ENCODE measurements around the gene HOXA9.

HOXA9 gene

DNA sequence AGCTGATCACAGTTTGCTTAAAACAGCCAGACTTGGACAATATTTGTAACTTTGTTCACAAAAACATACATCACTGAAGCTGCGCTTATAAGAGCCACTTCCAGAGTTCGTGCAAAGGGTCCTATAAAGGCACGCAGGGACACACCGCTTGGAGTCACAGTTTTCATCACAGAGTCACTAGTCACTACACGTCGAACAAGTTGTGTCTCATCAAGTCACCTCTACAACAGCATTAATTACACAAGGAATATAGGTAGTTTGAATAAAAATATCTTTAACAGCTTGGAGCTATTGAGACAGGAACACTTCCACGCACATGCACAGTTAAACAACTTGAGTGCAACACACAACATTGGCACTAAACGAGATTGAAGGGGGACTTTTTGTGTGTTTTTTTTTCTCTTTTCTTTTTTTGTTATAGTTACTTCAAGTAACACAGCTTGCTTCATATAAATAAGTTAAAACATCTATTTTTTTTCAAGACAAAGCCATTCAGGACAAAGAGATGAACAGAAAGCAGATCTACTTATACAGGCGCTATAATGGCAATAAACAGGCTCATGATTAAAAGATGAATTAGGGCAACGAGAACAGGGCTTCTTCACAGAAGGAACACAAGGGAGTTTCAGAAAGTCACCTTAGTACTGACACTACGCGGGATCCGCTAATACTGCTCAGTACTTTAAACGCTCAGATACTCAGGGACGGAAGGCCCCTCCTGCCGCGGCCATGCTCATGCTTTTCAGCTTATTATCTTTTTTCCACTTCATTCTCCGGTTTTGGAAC, 24.0 kb downstream of the HOXA9 start:
- no peak for DNase-seq

GRCh38 chr7:27140126-27140857, 25.0 kb downstream of the HOXA9 start:
- no peak for DNase-seq

DNA sequence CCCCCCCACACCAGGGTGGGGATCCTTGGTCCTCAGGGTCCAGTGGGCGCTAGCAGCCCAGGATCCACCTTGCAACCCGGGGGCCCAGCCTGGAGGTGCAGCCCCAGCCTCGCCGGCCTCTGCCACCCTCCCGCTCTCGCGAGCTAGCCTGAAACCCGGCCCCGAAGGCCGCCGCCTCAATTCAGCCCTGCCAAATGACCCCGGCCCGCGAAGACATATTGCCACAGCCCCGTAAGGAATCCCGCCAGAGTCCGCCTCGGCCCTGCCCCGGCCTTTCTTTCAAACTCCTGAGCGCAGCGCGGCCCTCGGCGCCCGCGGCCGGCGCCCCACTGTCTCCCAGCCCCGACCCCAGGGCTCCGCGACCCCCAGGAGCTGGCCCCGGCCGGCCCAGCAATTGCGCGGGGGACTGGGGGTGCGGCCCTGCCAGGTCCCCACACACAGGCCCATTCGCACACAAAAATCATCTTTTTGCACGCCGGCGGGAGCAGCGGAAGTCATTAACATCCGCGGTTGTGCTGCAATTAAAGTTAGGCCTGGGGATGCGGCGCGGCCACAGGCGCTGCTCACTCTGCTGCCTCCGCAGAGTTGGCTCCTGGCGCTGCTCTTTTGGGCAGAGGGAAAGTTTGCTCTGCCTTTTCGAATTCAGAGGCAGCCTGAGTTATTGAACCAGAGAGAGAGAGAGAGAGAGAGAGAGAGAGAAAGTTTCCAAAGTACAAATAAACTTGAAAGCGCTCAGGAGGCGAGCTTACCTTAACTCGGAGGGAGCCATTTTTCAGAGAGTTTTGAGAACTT, 25.8 kb downstream of the HOXA9 start:
- DNase-seq: no peak

DNA sequence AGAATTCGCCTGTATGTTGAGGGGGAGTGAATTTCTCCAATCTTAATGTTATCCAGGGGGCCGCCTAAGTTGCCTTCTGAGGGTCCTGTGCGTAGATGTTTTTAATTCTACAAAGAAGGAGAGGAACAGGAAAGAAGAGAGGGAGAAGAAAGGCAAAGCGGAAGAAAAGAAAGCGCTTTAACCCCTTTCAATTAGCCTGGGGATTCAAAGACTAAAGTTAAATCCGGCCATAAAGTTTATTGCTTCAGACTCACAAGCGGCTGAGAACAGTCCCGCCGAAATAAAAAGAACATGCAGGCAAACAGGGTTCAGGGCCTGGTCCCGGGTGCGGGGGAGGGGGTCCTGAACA, 26.4 kb downstream of the HOXA9 start:
- no peak for DNase-seq

DNA sequence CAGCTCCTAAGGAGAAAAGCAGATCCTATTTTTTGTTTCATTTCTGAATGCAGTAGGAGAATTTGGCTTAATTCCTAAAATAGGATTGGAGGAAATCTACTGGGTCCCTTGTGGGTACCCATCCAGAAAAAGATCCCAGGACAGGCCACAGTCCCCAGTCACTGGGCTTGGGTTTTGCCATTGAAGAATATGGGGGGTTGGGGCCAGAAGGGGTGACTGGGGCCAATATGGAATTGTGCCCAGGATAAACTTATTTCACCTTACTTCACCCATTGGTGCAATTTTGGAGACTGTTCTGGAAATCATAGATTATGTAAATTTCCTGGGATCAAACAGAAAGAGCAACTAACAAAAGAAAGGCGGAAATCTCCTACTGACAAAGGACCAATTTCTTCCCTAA, 26.9 kb downstream of the HOXA9 start:
- DNase-seq: no peak

GRCh38 chr7:27137640-27138315, 27.6 kb downstream of the HOXA9 start:
- no peak for DNase-seq

GRCh38 chr7:27134392-27134791, 30.9 kb downstream of the HOXA9 start:
- peak; percentile 54 for DNase-seq

- no peak for DNase-seq
These were observed 31.7 kb downstream of the HOXA9 start for GRCh38 chr7:27133409-27134231.

- DNase-seq: no peak
These were observed 32.4 kb downstream of the HOXA9 start for GRCh38 chr7:27132978-27133377.

DNA sequence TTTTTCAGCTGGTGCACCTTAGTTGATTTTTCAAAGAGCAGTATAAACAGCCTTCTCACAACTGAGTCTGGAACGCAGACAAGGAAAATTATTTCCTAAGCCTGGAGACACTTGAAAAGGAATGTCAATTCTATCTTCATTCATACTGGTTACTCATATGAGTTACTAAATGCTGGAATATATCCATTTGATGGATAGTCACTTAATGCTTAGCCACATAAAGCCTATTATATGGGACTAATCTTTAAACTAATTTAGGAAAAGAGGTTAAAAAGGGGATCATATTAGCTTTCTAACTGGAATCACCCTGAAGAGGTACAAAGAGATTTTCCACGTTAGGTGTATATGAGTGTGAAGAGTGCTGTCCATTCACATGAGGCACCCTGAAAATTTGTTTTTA, 33.1 kb downstream of the HOXA9 start:
- no peak for DNase-seq

GRCh38 chr7:27131390-27131819, 33.9 kb downstream of the HOXA9 start:
- DNase-seq: no peak

- peak; percentile 95 for DNase-seq
These were observed 34.6 kb downstream of the HOXA9 start, which contains the start of gene HOXA4 for GRCh38 chr7:27130540-27131389. TSS of gene HOXA4 (minus strand) at chr7:27130757. CDS start at chr7:27130733, 24 bp downstream.

- peak; percentile 57 for DNase-seq
These were observed 35.4 kb downstream of the HOXA9 start for GRCh38 chr7:27129729-27130539.

DNA sequence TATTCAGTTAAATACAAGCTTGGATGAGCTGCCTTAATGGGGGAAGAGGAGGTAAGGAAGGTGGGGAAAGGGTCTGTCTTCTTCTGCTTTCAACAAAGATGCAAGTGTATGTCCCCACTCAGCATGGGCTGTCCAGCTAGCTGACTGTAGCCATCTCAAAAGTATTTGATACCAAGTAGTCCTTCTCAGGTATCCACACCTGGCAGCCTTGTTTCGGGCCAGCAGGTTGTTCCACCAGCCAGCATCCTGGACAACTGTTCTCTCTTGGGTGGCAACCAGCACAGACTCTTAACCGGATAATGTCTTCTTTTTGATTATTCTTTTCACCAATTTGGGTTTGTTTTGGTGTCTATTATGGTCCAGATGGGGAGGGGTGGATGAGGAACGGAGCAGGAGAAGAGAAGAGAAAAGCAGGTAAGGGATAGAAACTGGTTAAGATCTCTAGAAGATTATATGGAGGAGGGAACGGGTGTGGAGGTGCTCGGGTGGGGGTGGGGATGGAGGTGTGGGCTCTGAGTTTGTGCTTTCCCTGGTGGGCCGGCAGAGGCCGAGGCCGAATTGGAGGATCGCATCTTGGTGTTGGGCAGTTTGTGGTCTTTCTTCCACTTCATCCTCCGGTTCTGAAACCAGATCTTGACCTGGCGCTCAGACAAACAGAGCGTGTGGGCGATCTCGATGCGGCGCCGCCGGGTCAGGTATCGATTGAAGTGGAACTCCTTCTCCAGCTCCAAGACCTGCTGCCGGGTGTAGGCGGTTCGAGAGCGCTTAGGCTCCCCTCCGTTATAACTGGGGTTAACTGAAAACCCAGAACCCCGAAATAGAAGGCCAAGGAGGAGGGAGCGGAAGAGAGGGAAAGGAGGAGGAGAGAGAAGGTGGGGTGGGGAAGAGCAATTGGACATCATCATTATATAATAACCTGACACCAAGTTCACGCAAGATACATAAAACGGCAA, 36.3 kb downstream of the HOXA9 start:
- DNase-seq: no peak

DNA sequence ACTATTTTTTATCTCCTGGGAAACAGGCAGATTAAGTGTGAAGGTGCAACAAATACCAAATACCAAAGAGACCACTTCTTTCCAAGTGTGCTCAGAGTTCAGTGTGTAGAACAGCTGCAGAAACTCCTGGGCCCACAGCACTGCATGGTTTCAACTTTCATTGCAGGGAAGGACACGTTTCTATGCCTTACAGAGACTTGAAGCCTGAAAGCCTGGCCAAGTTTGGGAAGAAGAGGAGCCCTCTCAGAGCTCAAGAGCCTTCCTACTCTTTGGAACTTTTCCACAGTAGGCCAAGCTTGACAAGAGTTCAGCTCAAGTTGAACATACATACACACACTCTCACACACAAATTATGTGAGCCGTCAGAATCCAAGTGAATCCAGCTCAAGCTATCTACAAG, 37.3 kb downstream of the HOXA9 start:
- no peak for DNase-seq

GRCh38 chr7:27126596-27127327, 38.6 kb downstream of the HOXA9 start:
- no peak for DNase-seq

DNA sequence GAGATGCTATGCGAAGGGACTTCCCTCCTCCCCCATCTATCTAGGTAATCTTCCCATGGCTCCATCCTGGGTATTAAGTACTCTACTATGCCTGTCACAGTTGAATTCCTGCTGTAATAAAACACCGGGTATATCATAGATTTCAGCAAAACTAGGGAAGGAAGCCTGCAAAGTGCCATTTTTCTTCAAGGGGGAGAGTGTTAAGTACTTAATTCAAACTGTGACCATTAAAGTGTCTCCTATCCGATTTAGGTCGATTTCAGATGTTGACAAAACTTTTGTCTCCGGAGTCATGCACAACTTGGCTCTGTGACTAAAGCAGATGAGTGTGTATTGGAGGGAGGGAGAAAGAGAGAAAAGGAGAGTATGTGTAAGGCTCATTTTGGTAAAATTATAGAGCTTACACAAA, 39.3 kb downstream of the HOXA9 start:
- no peak for DNase-seq

All from hematopoietic multipotent progenitor cell treated with erythropoietin and hydrocortisone succinate and interleukin-3 and kit ligand, for 4 days (in vitro differentiated cells).